K562 (cell line): ENCODE measurements around the gene GREB1. TPM values are rescaled to one million over a fixed set of nuclear protein-coding genes. Genes with fewer than 3 reads are reported as not detected.

Experiments used
- ATAC-seq: fragments of 200-7000 bp; cut with Tn5 transposase; 3 replicates; pipeline ENCODE4 v1.9.1; 2020; ENCODE audit warnings: moderate library complexity
- BruUV-seq: library from RNA; stranded (reverse); fragments of 400-500 nt; replicated peaks from 2 replicates; lab custom pipeline; 2021; lab: Mats Ljungman, UMichigan
- CTCF ChIA-PET: fragments of 300-600 bp; formaldehyde crosslinking; extraction: SDS; loops from one replicate; lab custom pipeline; 2021; ENCODE audit warnings: low intra/inter-chr PET ratio; lab: Yijun Ruan, JAX
- POLR2A ChIA-PET: fragments of 300-600, 350-650 bp; sonication (Branson Sonifier 250); formaldehyde crosslinking; extraction: SDS; loops from one replicate; lab custom pipeline; 2021; ENCODE audit warnings: antibody characterized with exemption, inconsistent platforms; lab: Yijun Ruan, JAX
- DNase-seq, 4 experiments: peaks; one replicate each; pipeline versions ENCODE4 v3.0.0 to v3.0.0-alpha.2; 2011 to 2018; ENCODE audit warnings: low spot score in 3 of 4, mixed read lengths in 3 of 4; ENCODE audit errors: extremely low read depth in 1 of 4
- FAIRE-seq: peaks from 2 replicates; lab custom pipeline; 2011; peaks lifted over from hg19 to GRCh38; lab: Jason Lieb, UNC
- H2AFZ ChIP-seq: 2 replicates; pipeline ENCODE4 v1.6.0; 2011; ENCODE audit warnings: low read depth, low read length, control low read depth, inconsistent platforms
- H3K27ac ChIP-seq: fragments of 200-600 bp; 3 replicates; pipeline ENCODE4 v1.8.0; 2011; ENCODE audit warnings: low read depth, mild to moderate bottlenecking, control low read depth, inconsistent platforms, low read length, moderate library complexity, mixed read lengths; ENCODE audit errors: extremely low read depth
- H3K27me3 ChIP-seq, 2 experiments: fragments of 300-600 bp in 1 of 2; 2 replicates in 1 of 2; 3 replicates in 1 of 2; pipeline versions ENCODE4 v1.6.0 to v1.8.0; 2011; ENCODE audit warnings: inconsistent platforms in 2 of 2, low read length in 2 of 2, mild to moderate bottlenecking in 1 of 2, mixed read lengths in 1 of 2, moderate library complexity in 1 of 2; ENCODE audit not compliant: control insufficient read depth in 2 of 2, insufficient read depth in 2 of 2
- H3K36me3 ChIP-seq: fragments of 300-600 bp; 3 replicates; pipeline ENCODE4 v1.8.0; 2011; ENCODE audit warnings: mild to moderate bottlenecking, low read length, inconsistent platforms; ENCODE audit not compliant: control insufficient read depth, insufficient read depth
- H3K4me1 ChIP-seq, 2 experiments: fragments of 200-600 bp in 1 of 2; replicated peaks in 1 of 2; 2 replicates in 1 of 2; 3 replicates in 1 of 2; pipeline versions ENCODE4 v1.5.1 to v1.8.0; 2011; ENCODE audit warnings: inconsistent platforms in 2 of 2, low read length in 2 of 2, mild to moderate bottlenecking in 1 of 2, mixed read lengths in 1 of 2, moderate library complexity in 1 of 2; ENCODE audit not compliant: control insufficient read depth in 2 of 2, insufficient read depth in 2 of 2
- H3K4me2 ChIP-seq: 2 replicates; pipeline ENCODE4 v1.6.1; 2011; ENCODE audit warnings: low read length, control low read depth, inconsistent platforms, mixed read lengths; ENCODE audit not compliant: insufficient read depth
- H3K4me3 ChIP-seq: fragments of 200-600 bp; sonication (generic), shearing (Covaris generic); 2 replicates; pipeline ENCODE4 v1.5.1; 2016; ENCODE audit warnings: control low read depth, inconsistent platforms
- H3K79me2 ChIP-seq: fragments of 200-600 bp; 3 replicates; pipeline ENCODE4 v1.8.0; 2011; ENCODE audit warnings: low read length, inconsistent platforms; ENCODE audit not compliant: control insufficient read depth, insufficient read depth
- H3K9ac ChIP-seq, 2 experiments: 2 replicates each; pipeline versions ENCODE4 v1.6.0 to v1.6.1; 2011; ENCODE audit warnings: low read depth in 2 of 2, low read length in 2 of 2, control low read depth in 1 of 2, inconsistent platforms in 1 of 2, mild to moderate bottlenecking in 1 of 2, mixed read lengths in 1 of 2; ENCODE audit not compliant: insufficient read depth in 1 of 2
- H3K9me1 ChIP-seq: one replicate; pipeline ENCODE4 v1.6.0; 2011; ENCODE audit warnings: inconsistent platforms, mild to moderate bottlenecking, low read length, moderate library complexity; ENCODE audit not compliant: control insufficient read depth, insufficient read depth
- H3K9me3 ChIP-seq: replicated peaks from 2 replicates; pipeline ENCODE4 v1.5.1; 2011; ENCODE audit warnings: low read depth, low read length, inconsistent platforms; ENCODE audit not compliant: control insufficient read depth, insufficient read depth
- H4K20me1 ChIP-seq: replicated peaks from 2 replicates; pipeline ENCODE4 v1.6.1; 2011; ENCODE audit warnings: low read length, inconsistent platforms, mixed read lengths; ENCODE audit not compliant: control insufficient read depth, insufficient read depth
- WGBS: fragments of 100-300 bp; shearing (Covaris generic); methylation state at CpG from one replicate; pipeline ENCODE4 v1.1.6; 2016; ENCODE audit warnings: low coverage, mixed read lengths; ENCODE audit not compliant: insufficient coverage; ENCODE audit errors: missing lambda C conversion rate; 5-methylcytosine and 5-hydroxymethylcytosine counted together
- in situ Hi-C: fragments of 300-500 bp; cut with MboI; formaldehyde crosslinking; loops from 4 replicates; pipeline ENCODE4 v1.15.0; 2018; ENCODE audit warnings: inconsistent platforms, mixed read lengths
- intact Hi-C: fragments of 100-400 bp; cut with micrococcal nuclease; formaldehyde crosslinking; loops from 2 replicates; pipeline ENCODE4 v1.14.2; 2022
- polyA plus RNA-seq, 8 experiments: library from polyadenylated mRNA; depleted of rRNA in 4 of 8; stranded (reverse) in 5 of 8; unstranded in 3 of 8; fragments of >200 nt; fragmentation: Nextera tagmentation in 2 of 8; fragmentation: Illumina TruSeq in 1 of 8; extraction: Ambion mirVana in 2 of 8; extraction: Trizol in 1 of 8; gene quantifications; 2 replicates each; pipeline versions ENCODE4 v1.2.1 to v1.2.3, GENCODE V29; 2011 to 2014; ENCODE audit warnings: inconsistent platforms in 1 of 8, missing spikeins in 1 of 8
- total RNA-seq, 7 experiments: library from RNA; depleted of rRNA in 6 of 7; stranded (reverse); fragments of >200 nt in 6 of 7; fragmentation: Illumina TruSeq in 2 of 7; extraction: Trizol in 2 of 7; gene quantifications; 2 replicates each; pipeline versions ENCODE4 v1.2.1 to v1.2.3, GENCODE V29; 2011 to 2021; ENCODE audit warnings: low replicate concordance in 1 of 7
- TF ChIP-seq, protein P1 (sequence below): fragments of 450-650 bp; formaldehyde crosslinking; IDR thresholded peaks from 2 replicates; pipeline ENCODE4 v1.4.0; 2020; ENCODE audit warnings: mild to moderate bottlenecking, mixed read lengths
- TF ChIP-seq, protein P2 (sequence below): sonication (generic); formaldehyde crosslinking; IDR thresholded peaks from 2 replicates; pipeline ENCODE4 v1.5.0; 2020; ENCODE audit warnings: missing genetic modification reagents

The GREB1 gene
- total and polyA plus RNA-seq, 9 of the 15 experiments (the other 6 are each of a cell fraction or from before 2014, with no cell fraction given) = 0.04 to 0.86 (median 0.10) TPM; not detected in 1

DNA sequence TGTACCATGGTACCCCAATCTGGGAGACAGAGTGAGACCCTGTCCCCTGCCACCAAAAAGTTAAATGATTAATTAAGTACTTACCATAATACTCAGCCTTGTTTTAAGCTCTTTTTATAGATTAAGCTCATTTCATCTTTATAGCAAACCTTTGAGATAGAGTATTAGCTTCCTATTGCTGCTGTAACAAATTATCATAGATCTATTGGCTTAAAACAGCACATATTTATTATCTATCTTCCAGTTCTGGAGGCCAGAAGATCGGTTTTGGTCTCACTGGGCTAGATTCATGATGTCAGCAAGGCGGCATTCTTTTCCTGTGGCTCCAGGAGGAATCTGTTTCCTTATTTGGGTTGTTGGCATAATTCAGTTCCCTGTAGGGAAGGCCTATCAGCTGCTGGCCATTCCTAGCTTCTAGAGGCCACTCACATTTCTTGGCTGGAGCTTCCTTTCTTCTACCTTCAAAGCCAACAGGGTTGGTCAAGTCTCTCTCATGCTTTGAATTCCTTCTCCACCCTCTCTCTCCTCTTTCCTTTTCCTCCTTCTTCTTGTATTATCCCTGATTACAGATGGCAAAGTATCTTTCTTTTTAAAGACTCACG is 13.7 kb upstream of the GREB1 start:
- no peak overlapping the region for H3K4me2 ChIP-seq

More for the DNA sequence above, 13.7 kb upstream of the GREB1 start:
- FAIRE-seq = no peak
- no peak for ATAC-seq
- no peak overlapping the region for H3K27ac ChIP-seq
- H3K9me3 ChIP-seq = no peaks in the 10 kb centered on the region
- no peaks in the 10 kb centered on the region for H3K36me3 ChIP-seq
- H3K4me3 ChIP-seq = no peak overlapping the region
- no peaks in the 10 kb centered on the region for H3K9me1 ChIP-seq
- WGBS = 0% methylated on average over 3 of the region's 3 CpGs
- no peaks in the 10 kb centered on the region for H3K4me1 ChIP-seq
- intact Hi-C loops = no loop called here
- H2AFZ ChIP-seq = no peak overlapping the region
- H3K79me2 ChIP-seq = no peaks in the 10 kb centered on the region
- no peaks in the 10 kb centered on the region; the same call in 1 of the 2 replicates for H4K20me1 ChIP-seq
- BruUV-seq = no TSS peak
- peaks cover 21 to 52% of the 10 kb centered on the region in 2 experiments; a peak in 4 of 5 replicates for H3K27me3 ChIP-seq
- CTCF ChIA-PET = no interaction called here
- in situ Hi-C loops = no loop called here
- POLR2A ChIA-PET = no interaction called here
- DNase-seq = no peak
- TF ChIP-seq, protein P1, sequence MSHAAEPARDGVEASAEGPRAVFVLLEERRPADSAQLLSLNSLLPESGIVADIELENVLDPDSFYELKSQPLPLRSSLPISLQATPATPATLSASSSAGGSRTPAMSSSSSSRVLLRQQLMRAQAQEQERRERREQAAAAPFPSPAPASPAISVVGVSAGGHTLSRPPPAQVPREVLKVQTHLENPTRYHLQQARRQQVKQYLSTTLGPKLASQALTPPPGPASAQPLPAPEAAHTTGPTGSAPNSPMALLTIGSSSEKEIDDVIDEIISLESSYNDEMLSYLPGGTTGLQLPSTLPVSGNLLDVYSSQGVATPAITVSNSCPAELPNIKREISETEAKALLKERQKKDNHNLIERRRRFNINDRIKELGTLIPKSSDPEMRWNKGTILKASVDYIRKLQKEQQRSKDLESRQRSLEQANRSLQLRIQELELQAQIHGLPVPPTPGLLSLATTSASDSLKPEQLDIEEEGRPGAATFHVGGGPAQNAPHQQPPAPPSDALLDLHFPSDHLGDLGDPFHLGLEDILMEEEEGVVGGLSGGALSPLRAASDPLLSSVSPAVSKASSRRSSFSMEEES (CRISPR knock-in tag) = peak; percentile 23; the same call in 1 of the 2 replicates
- TF ChIP-seq, protein P2, sequence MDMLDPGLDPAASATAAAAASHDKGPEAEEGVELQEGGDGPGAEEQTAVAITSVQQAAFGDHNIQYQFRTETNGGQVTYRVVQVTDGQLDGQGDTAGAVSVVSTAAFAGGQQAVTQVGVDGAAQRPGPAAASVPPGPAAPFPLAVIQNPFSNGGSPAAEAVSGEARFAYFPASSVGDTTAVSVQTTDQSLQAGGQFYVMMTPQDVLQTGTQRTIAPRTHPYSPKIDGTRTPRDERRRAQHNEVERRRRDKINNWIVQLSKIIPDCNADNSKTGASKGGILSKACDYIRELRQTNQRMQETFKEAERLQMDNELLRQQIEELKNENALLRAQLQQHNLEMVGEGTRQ (CRISPR knock-in tag) = no peak
- no peak overlapping the region for H3K9ac ChIP-seq
